DND-41 (cell line): Measurements from ENCODE around the gene TMEM260.

Experiments
- CTCF ChIP-seq: IDR thresholded peaks from 2 replicates; pipeline ENCODE4 v1.5.1; 2012; ENCODE audit warnings: borderline replicate concordance, low read length, moderate library complexity, mild to moderate bottlenecking; ENCODE audit not compliant: poor library complexity, severe bottlenecking; ENCODE audit errors: extremely low read depth
- EZH2 ChIP-seq: IDR thresholded peaks from 3 replicates; pipeline ENCODE4 v1.6.1; 2012; ENCODE audit warnings: borderline replicate concordance, low read depth, mild to moderate bottlenecking, moderate library complexity, low read length, inconsistent platforms; ENCODE audit not compliant: severe bottlenecking

- TF ChIP-seq CTCF (no peak), EZH2 (no peak)
Measured at GRCh38 chr14:56664811-56665421, 85.3 kb downstream of the TMEM260 start.
